Esophagus squamous epithelium (tissue), 5 donors: ENCODE measurements around the gene SCUBE2. TPM values are rescaled to one million over a fixed set of nuclear protein-coding genes. Genes with fewer than 3 reads are reported as not detected.
"Not testable (repeated sequence)": the region's sequence is repeated elsewhere in the genome, so short reads cannot be mapped to it uniquely, and the experiment has no call there.

Experiments
- DNase-seq: peaks from one replicate; lab custom pipeline; 2025; lab: John Stamatoyannopoulos, UW
- H3K27ac ChIP-seq, 4 donors: fragments of 200-600 bp; sonication (generic); one replicate each; pipeline ENCODE4 v1.5.1; 2016 to 2019; ENCODE audit warnings: mild to moderate bottlenecking in 1 of 4
- H3K27me3 ChIP-seq, 4 donors: fragments of 200-600 bp; sonication (generic); 1 replicate in 3 of 4; 2 replicates in 1 of 4; pipeline versions ENCODE4 v1.5.1 to v1.6.0; 2017 to 2021; ENCODE audit warnings: antibody characterized with exemption in 1 of 4
- H3K36me3 ChIP-seq, 3 donors: fragments of 200-600 bp; sonication (generic); one replicate each; pipeline ENCODE4 v1.5.1; 2016 to 2019
- H3K4me1 ChIP-seq, 3 donors: fragments of 200-600 bp; sonication (generic); one replicate each; pipeline ENCODE4 v1.5.1; 2017 to 2019
- H3K4me3 ChIP-seq, 4 donors: fragments of 200-600 bp; sonication (generic); 1 replicate in 3 of 4; 2 replicates in 1 of 4; pipeline ENCODE4 v1.5.1; 2016 to 2019; ENCODE audit warnings: mild to moderate bottlenecking in 2 of 4, moderate library complexity in 1 of 4
- H3K9me3 ChIP-seq, 3 donors: fragments of 200-600 bp; sonication (generic); one replicate each; pipeline ENCODE4 v1.5.1; 2016 to 2019
- CTCF ChIP-seq, 6 experiments: fragments of 450-650 bp in 4 of 6; fragments of 200-600 bp in 2 of 6; sonication (generic) in 2 of 6; IDR thresholded peaks; one replicate each; pipeline ENCODE4 v1.5.1; 2016 to 2019; ENCODE audit warnings: antibody characterized with exemption in 6 of 6, mild to moderate bottlenecking in 4 of 6, moderate library complexity in 4 of 6
- POLR2A ChIP-seq, 4 donors: fragments of 450-650 bp; IDR thresholded peaks; one replicate each; pipeline ENCODE4 v1.6.1; 2017; ENCODE audit warnings: antibody characterized with exemption in 4 of 4, mild to moderate bottlenecking in 4 of 4, moderate library complexity in 3 of 4
- WGBS, 2 donors: methylation state at CpG; one replicate each; pipeline ENCODE4 v1.1.5; 2018; 5-methylcytosine and 5-hydroxymethylcytosine counted together
- intact Hi-C: fragments of 100-400 bp; cut with DNase I; formaldehyde crosslinking; loops from one replicate; pipeline ENCODE4 v1.15.0; 2022
- total RNA-seq, 4 donors: library from RNA; depleted of rRNA; stranded (reverse); fragments of >200 nt; gene quantifications; one replicate each; pipeline ENCODE4 v1.1.0, GENCODE V29; 2016
- donor health status: DM: yes; HTN: yes; CAD: no.

Gene SCUBE2
- total RNA-seq, 4 donors from 2014 or later, result 0.97 to 4.9 (median 3.8) TPM

GRCh38 chr11:9015677-9016076, 75.7 kb downstream of the SCUBE2 start:
- no peak overlapping the region for H3K4me3 ChIP-seq
- no peaks in the 10 kb centered on the region for H3K9me3 ChIP-seq
- no peak overlapping the region for H3K27ac ChIP-seq
- DNase-seq, result peak; percentile 13
- 3 to 25% methylated on average over 3 of the region's 4 CpGs for WGBS, 2 donors
- intact Hi-C loops, result loop anchor here (5.0 kb wide), 1 partner anchor 122 kb away; no protein-coding TSS in a partner anchor
- TF ChIP-seq POLR2A (IDR thresholded peaks at IDR 0.05), result no peak
- peak; percentile 72 to 80 (median 78) for TF ChIP-seq CTCF (IDR thresholded peaks at IDR 0.05)
- no peaks in the 10 kb centered on the region for H3K27me3 ChIP-seq
- peaks cover 0 to 21% (median 3%) of the 10 kb centered on the region in 3 donors for H3K4me1 ChIP-seq
- H3K36me3 ChIP-seq, result no peaks in the 10 kb centered on the region

GRCh38 chr11:9014826-9015225, 76.6 kb downstream of the SCUBE2 start:
- no peak for DNase-seq
- H3K4me1 ChIP-seq, result peaks cover 0 to 21% (median 3%) of the 10 kb centered on the region in 3 donors
- H3K4me3 ChIP-seq, result no peak overlapping the region
- intact Hi-C loops, result loop anchor here (5.0 kb wide), 1 partner anchor 122 kb away; no protein-coding TSS in a partner anchor
- no peaks in the 10 kb centered on the region for H3K9me3 ChIP-seq
- 83 to 97% methylated on average over 2 to 3 of the region's 3 CpGs for WGBS, 2 donors
- no peaks in the 10 kb centered on the region for H3K36me3 ChIP-seq
- TF ChIP-seq POLR2A (IDR thresholded peaks at IDR 0.05), result no peak
- TF ChIP-seq CTCF (IDR thresholded peaks at IDR 0.05), result no peak
- H3K27me3 ChIP-seq, result no peaks in the 10 kb centered on the region
- no peak overlapping the region for H3K27ac ChIP-seq

GRCh38 chr11:9013373-9013772, 78.0 kb downstream of the SCUBE2 start:
- DNase-seq, result no peak
- intact Hi-C loops, result no loop called here
- 87 to 90% methylated on average over 3 to 4 of the region's 4 CpGs for WGBS, 2 donors
- Histone ChIP-seq H3K27me3 (no peaks in the 10 kb centered on the region), H3K36me3 (no peaks in the 10 kb centered on the region), H3K4me1 (peaks cover 0 to 21% (median 3%) of the 10 kb centered on the region in 3 donors), H3K9me3 (no peaks in the 10 kb centered on the region), H3K27ac (no peak overlapping the region), H3K4me3 (no peak overlapping the region)
- no peak for TF ChIP-seq POLR2A (IDR thresholded peaks at IDR 0.05)
- TF ChIP-seq CTCF (IDR thresholded peaks at IDR 0.05), result no peak

GRCh38 chr11:9009538-9009937, 81.9 kb downstream of the SCUBE2 start:
- H3K9me3 ChIP-seq, H3K27ac ChIP-seq, H3K36me3 ChIP-seq, intact Hi-C loops, H3K4me1 ChIP-seq, H3K27me3 ChIP-seq, H3K4me3 ChIP-seq, DNase-seq: not testable (repeated sequence)
- 46 to 47% methylated on average over 1 of the region's 1 CpG for WGBS, 2 donors

GRCh38 chr11:9008661-9009060, 82.7 kb downstream of the SCUBE2 start:
- Histone ChIP-seq H3K27me3 (peaks cover 0 to 12% (median 0%) of the 10 kb centered on the region in 4 donors), H3K4me1 (peaks cover 5 to 10% (median 7%) of the 10 kb centered on the region in 3 donors), H3K36me3 (no peaks in the 10 kb centered on the region), H3K27ac (no peak overlapping the region), H3K9me3 (no peaks in the 10 kb centered on the region), H3K4me3 (no peak overlapping the region)
- 60 to 89% methylated on average over 1 of the region's 1 CpG for WGBS, 2 donors
- intact Hi-C loops, result no loop called here
- TF ChIP-seq CTCF (IDR thresholded peaks at IDR 0.05), result no peak
- no peak for TF ChIP-seq POLR2A (IDR thresholded peaks at IDR 0.05)
- no peak for DNase-seq
